HepG2 (cell line): ENCODE data around the gene MRPS31. TPM values are rescaled to one million over a fixed set of nuclear protein-coding genes. Genes with fewer than 3 reads are reported as not detected.

ENCODE experiments used
- ASH2L ChIP-seq: fragments of 300-600, 200-600 bp; sonication (generic); IDR thresholded peaks from 2 replicates; pipeline ENCODE4 v1.7.0; 2017; ENCODE audit warnings: low read depth, mild to moderate bottlenecking, moderate library complexity, mixed read lengths, low read length; ENCODE audit not compliant: insufficient read length
- CHCHD3 ChIP-seq: sonication (generic); formaldehyde crosslinking; IDR thresholded peaks from 2 replicates; pipeline ENCODE4 v1.8.0; 2022; ENCODE audit warnings: mild to moderate bottlenecking, missing genetic modification reagents, moderate library complexity
- ETV5 ChIP-seq: IDR thresholded peaks from 2 replicates; pipeline ENCODE4 v1.6.1; 2018; ENCODE audit warnings: missing biosample characterization, missing genetic modification reagents, inconsistent platforms, borderline replicate concordance
- FLYWCH1 ChIP-seq: sonication (generic); formaldehyde crosslinking; IDR thresholded peaks from 2 replicates; pipeline ENCODE4 v1.8.1; 2023; ENCODE audit warnings: mild to moderate bottlenecking, missing genetic modification reagents
- FOXJ3 ChIP-seq: sonication (generic); formaldehyde crosslinking; IDR thresholded peaks from 2 replicates; pipeline ENCODE4 v1.4.0; 2020; ENCODE audit warnings: missing genetic modification reagents, mild to moderate bottlenecking, borderline replicate concordance
- HNRNPL ChIP-seq: fragments of 200-400 bp; formaldehyde crosslinking; IDR thresholded peaks from 2 replicates; pipeline ENCODE4 v1.6.1; 2017; ENCODE audit warnings: mild to moderate bottlenecking, low read depth, low read length
- HOXA7 ChIP-seq: sonication (generic); formaldehyde crosslinking; IDR thresholded peaks from 2 replicates; pipeline ENCODE4 v1.8.1; 2022; ENCODE audit warnings: mild to moderate bottlenecking, missing genetic modification reagents, moderate library complexity
- SOX13 ChIP-seq, 3 experiments: fragments of 450-650 bp in 1 of 3; sonication (generic) in 1 of 3; formaldehyde crosslinking in 1 of 3; IDR thresholded peaks in 2 of 3; conservative IDR thresholded peaks in 1 of 3; 2 replicates each; pipeline versions ENCODE4 v1.5.0 to v1.6.1; 2016 to 2020; ENCODE audit warnings: antibody characterized with exemption in 1 of 3, mild to moderate bottlenecking in 1 of 3, missing compliant biosample characterization in 1 of 3, missing genetic modification reagents in 1 of 3, moderate library complexity in 1 of 3
- TCF7 ChIP-seq: sonication (generic); IDR thresholded peaks from 2 replicates; pipeline ENCODE4 v1.6.1; 2016; ENCODE audit warnings: antibody characterized with exemption, low read depth
- ZNF331 ChIP-seq: sonication (generic); formaldehyde crosslinking; IDR thresholded peaks from 2 replicates; pipeline ENCODE4 v1.4.0; 2020; ENCODE audit warnings: missing genetic modification reagents
- ZNF432 ChIP-seq: sonication (generic); formaldehyde crosslinking; IDR thresholded peaks from 2 replicates; pipeline ENCODE4 v1.5.0; 2020; ENCODE audit warnings: missing genetic modification reagents, mild to moderate bottlenecking, borderline replicate concordance
- ZNF510 ChIP-seq: sonication (generic); formaldehyde crosslinking; IDR thresholded peaks from 2 replicates; pipeline ENCODE4 v1.4.0; 2020; ENCODE audit warnings: low read depth, mild to moderate bottlenecking, missing genetic modification reagents
- ZNF788 ChIP-seq: sonication (generic); formaldehyde crosslinking; IDR thresholded peaks from 2 replicates; pipeline ENCODE4 v1.5.0; 2020; ENCODE audit warnings: mild to moderate bottlenecking, missing genetic modification reagents, borderline replicate concordance
- ZSCAN9 ChIP-seq: IDR thresholded peaks from 2 replicates; pipeline ENCODE4 v1.6.1; 2016; ENCODE audit warnings: borderline replicate concordance
- polyA plus RNA-seq, 8 experiments: library from polyadenylated mRNA; depleted of rRNA in 3 of 8; stranded (reverse) in 7 of 8; unstranded in 1 of 8; fragments of >200 nt; fragmentation: Illumina TruSeq in 4 of 8; extraction: Trizol in 4 of 8; gene quantifications; 2 replicates each; pipeline versions ENCODE4 v1.2.1 to v1.2.3, GENCODE V29; 2011 to 2016; ENCODE audit warnings: low read depth in 4 of 8, missing spikeins in 1 of 8, mixed read lengths in 1 of 8; ENCODE audit not compliant: insufficient read depth in 1 of 8
- total RNA-seq, 5 experiments: library from RNA; depleted of rRNA; stranded (reverse); fragments of >200 nt; fragmentation: Illumina TruSeq; extraction: Trizol; gene quantifications; 2 replicates each; pipeline ENCODE4 v1.2.3, GENCODE V29; 2016; ENCODE audit warnings: low read depth in 1 of 5
- TF ChIP-seq, protein P1 (sequence below): sonication (generic); formaldehyde crosslinking; IDR thresholded peaks from 2 replicates; pipeline ENCODE4 v1.8.0; 2022; ENCODE audit warnings: mild to moderate bottlenecking, missing genetic modification reagents, moderate library complexity
- TF ChIP-seq, protein P2 (sequence below): IDR thresholded peaks from 2 replicates; pipeline ENCODE4 v1.6.1; 2016; ENCODE audit warnings: mild to moderate bottlenecking, missing biosample characterization, missing genetic modification reagents
- TF ChIP-seq, protein P3 (sequence below): sonication (generic); formaldehyde crosslinking; IDR thresholded peaks from 2 replicates; pipeline ENCODE4 v1.4.0; 2020; ENCODE audit warnings: low read depth, missing genetic modification reagents
- TF ChIP-seq, protein P4 (sequence below): sonication (generic); formaldehyde crosslinking; IDR thresholded peaks from 2 replicates; pipeline ENCODE4 v1.4.0; 2020; ENCODE audit warnings: missing genetic modification reagents

Gene MRPS31
- total and polyA plus RNA-seq, 2 of the 13 experiments (the other 11 are each of a cell fraction or from before 2014, with no cell fraction given), result 23.7 to 34.1 TPM

DNA sequence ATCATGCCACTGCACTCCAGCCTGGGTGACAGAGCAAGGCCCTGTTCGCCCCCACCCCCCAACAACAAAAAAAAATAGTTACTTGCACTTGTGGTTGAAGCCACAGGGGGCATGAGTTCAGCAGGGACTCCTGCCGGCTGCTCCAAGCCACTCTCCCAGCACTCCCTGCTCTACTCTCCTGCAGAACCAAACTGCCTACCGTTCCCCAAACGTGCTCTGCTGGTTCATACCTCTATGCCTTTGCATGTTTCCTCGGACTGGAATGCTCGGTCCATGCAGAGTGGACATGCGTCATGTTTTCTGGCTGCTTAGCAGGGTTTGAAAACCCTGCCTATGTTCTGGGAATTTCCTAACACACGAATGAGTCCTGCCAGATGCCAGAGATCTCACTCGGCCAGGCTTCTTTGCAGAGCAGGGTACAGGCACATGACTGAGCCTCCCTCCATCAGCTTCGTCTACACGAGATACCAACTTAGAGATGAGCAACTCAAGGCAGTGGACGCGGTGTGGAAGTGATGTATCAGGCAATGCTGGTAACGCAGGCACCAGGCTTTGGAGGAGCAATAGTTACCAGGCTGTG is 9.9 kb upstream of the MRPS31 start (continued):
- TF ChIP-seq FOXJ3 (CRISPR knock-in tag) (no peak), HNRNPL (no peak), ETV5 (no peak), ASH2L (peak; percentile 29), TCF7 (no peak), ZNF788 (CRISPR knock-in tag) (no peak), ZNF331 (no peak), CHCHD3 (CRISPR knock-in tag) (0 out of 2 replicates have a peak, but pooled peaks have one; percentile 50), ZSCAN9 (no peak), HOXA7 (CRISPR knock-in tag) (no peak), SOX13 (IDR thresholded peaks at IDR 0.05) (no peak), SOX13 (CRISPR knock-in tag; conservative IDR thresholded peaks at IDR 0.05 in 1 of 2, IDR thresholded peaks at IDR 0.05 in 1 of 2) (no peak), ZNF510 (CRISPR knock-in tag) (no peak), ZNF432 (CRISPR knock-in tag) (no peak), FLYWCH1 (CRISPR knock-in tag) (no peak)
- TF ChIP-seq, protein P1, sequence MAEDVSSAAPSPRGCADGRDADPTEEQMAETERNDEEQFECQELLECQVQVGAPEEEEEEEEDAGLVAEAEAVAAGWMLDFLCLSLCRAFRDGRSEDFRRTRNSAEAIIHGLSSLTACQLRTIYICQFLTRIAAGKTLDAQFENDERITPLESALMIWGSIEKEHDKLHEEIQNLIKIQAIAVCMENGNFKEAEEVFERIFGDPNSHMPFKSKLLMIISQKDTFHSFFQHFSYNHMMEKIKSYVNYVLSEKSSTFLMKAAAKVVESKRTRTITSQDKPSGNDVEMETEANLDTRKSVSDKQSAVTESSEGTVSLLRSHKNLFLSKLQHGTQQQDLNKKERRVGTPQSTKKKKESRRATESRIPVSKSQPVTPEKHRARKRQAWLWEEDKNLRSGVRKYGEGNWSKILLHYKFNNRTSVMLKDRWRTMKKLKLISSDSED (CRISPR knock-in tag), result no peak
- TF ChIP-seq, protein P2, sequence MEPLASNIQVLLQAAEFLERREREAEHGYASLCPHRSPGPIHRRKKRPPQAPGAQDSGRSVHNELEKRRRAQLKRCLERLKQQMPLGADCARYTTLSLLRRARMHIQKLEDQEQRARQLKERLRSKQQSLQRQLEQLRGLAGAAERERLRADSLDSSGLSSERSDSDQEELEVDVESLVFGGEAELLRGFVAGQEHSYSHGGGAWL (CRISPR knock-in tag), result no peak
- TF ChIP-seq, protein P3, sequence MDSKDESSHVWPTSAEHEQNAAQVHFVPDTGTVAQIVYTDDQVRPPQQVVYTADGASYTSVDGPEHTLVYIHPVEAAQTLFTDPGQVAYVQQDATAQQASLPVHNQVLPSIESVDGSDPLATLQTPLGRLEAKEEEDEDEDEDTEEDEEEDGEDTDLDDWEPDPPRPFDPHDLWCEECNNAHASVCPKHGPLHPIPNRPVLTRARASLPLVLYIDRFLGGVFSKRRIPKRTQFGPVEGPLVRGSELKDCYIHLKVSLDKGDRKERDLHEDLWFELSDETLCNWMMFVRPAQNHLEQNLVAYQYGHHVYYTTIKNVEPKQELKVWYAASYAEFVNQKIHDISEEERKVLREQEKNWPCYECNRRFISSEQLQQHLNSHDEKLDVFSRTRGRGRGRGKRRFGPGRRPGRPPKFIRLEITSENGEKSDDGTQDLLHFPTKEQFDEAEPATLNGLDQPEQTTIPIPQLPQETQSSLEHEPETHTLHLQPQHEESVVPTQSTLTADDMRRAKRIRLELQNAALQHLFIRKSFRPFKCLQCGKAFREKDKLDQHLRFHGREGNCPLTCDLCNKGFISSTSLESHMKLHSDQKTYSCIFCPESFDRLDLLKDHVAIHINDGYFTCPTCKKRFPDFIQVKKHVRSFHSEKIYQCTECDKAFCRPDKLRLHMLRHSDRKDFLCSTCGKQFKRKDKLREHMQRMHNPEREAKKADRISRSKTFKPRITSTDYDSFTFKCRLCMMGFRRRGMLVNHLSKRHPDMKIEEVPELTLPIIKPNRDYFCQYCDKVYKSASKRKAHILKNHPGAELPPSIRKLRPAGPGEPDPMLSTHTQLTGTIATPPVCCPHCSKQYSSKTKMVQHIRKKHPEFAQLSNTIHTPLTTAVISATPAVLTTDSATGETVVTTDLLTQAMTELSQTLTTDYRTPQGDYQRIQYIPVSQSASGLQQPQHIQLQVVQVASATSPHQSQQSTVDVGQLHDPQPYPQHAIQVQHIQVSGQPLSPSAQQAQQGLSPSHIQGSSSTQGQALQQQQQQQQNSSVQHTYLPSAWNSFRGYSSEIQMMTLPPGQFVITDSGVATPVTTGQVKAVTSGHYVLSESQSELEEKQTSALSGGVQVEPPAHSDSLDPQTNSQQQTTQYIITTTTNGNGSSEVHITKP (CRISPR knock-in tag), result no peak
- TF ChIP-seq, protein P4, sequence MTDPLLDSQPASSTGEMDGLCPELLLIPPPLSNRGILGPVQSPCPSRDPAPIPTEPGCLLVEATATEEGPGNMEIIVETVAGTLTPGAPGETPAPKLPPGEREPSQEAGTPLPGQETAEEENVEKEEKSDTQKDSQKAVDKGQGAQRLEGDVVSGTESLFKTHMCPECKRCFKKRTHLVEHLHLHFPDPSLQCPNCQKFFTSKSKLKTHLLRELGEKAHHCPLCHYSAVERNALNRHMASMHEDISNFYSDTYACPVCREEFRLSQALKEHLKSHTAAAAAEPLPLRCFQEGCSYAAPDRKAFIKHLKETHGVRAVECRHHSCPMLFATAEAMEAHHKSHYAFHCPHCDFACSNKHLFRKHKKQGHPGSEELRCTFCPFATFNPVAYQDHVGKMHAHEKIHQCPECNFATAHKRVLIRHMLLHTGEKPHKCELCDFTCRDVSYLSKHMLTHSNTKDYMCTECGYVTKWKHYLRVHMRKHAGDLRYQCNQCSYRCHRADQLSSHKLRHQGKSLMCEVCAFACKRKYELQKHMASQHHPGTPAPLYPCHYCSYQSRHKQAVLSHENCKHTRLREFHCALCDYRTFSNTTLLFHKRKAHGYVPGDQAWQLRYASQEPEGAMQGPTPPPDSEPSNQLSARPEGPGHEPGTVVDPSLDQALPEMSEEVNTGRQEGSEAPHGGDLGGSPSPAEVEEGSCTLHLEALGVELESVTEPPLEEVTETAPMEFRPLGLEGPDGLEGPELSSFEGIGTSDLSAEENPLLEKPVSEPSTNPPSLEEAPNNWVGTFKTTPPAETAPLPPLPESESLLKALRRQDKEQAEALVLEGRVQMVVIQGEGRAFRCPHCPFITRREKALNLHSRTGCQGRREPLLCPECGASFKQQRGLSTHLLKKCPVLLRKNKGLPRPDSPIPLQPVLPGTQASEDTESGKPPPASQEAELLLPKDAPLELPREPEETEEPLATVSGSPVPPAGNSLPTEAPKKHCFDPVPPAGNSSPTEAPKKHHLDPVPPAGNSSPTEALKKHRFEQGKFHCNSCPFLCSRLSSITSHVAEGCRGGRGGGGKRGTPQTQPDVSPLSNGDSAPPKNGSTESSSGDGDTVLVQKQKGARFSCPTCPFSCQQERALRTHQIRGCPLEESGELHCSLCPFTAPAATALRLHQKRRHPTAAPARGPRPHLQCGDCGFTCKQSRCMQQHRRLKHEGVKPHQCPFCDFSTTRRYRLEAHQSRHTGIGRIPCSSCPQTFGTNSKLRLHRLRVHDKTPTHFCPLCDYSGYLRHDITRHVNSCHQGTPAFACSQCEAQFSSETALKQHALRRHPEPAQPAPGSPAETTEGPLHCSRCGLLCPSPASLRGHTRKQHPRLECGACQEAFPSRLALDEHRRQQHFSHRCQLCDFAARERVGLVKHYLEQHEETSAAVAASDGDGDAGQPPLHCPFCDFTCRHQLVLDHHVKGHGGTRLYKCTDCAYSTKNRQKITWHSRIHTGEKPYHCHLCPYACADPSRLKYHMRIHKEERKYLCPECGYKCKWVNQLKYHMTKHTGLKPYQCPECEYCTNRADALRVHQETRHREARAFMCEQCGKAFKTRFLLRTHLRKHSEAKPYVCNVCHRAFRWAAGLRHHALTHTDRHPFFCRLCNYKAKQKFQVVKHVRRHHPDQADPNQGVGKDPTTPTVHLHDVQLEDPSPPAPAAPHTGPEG, result no peak
